Activated naive CD8-positive, alpha-beta T cell treated with anti-CD3 and anti-CD28 coated beads for 36 hours (primary cell): ENCODE data around the gene UBXN1. TPM values are rescaled to one million over a fixed set of nuclear protein-coding genes. Genes with fewer than 3 reads are reported as not detected.
"Not testable (repeated sequence)": the region's sequence is repeated elsewhere in the genome, so short reads cannot be mapped to it uniquely, and the experiment has no call there.

Experiments used
- DNase-seq: peaks from one replicate; pipeline ENCODE4 v3.0.0; 2021
- H3K27ac Mint-ChIP-seq: one replicate; pipeline ENCODE4 v1.8.0; 2022; ENCODE audit warnings: mild to moderate bottlenecking, moderate library complexity, mixed read lengths
- H3K27me3 Mint-ChIP-seq: one replicate; pipeline ENCODE4 v1.8.0; 2022; ENCODE audit warnings: mild to moderate bottlenecking, mixed read lengths
- H3K36me3 Mint-ChIP-seq: one replicate; pipeline ENCODE4 v1.8.0; 2021; ENCODE audit warnings: mild to moderate bottlenecking, mixed read lengths
- H3K4me1 Mint-ChIP-seq: one replicate; pipeline ENCODE4 v1.8.0; 2021; ENCODE audit warnings: mixed read lengths
- H3K4me3 Mint-ChIP-seq: one replicate; pipeline ENCODE4 v1.8.0; 2022; ENCODE audit warnings: mild to moderate bottlenecking, moderate library complexity, mixed read lengths
- H3K9me3 Mint-ChIP-seq: one replicate; pipeline ENCODE4 v1.8.0; 2022; ENCODE audit warnings: mixed read lengths
- total RNA-seq, 2 experiments: library from RNA; stranded (reverse); gene quantifications; one replicate each; pipeline ENCODE4 v1.2.3, GENCODE V29; 2021

UBXN1 gene
- total RNA-seq, 2 experiments from 2014 or later, result 123 to 124 TPM

GRCh38 chr11:62693624-62694023, 14.8 kb upstream of the UBXN1 start:
- not testable (repeated sequence) for H3K27me3 Mint-ChIP-seq, H3K9me3 Mint-ChIP-seq, H3K27ac Mint-ChIP-seq, H3K4me3 Mint-ChIP-seq, DNase-seq, H3K4me1 Mint-ChIP-seq
- H3K36me3 Mint-ChIP-seq, result peaks cover 12% of the 10 kb centered on the region

- no peak within 1 kb of the TSS for H3K27ac Mint-ChIP-seq
- no peak for DNase-seq
- H3K9me3 Mint-ChIP-seq, result no peaks in the 10 kb centered on the region
- peaks cover 19% of the 10 kb centered on the region for H3K27me3 Mint-ChIP-seq
- no peak within 1 kb of the TSS for H3K4me3 Mint-ChIP-seq
- H3K4me1 Mint-ChIP-seq, result no peaks in the 10 kb centered on the region
- H3K36me3 Mint-ChIP-seq, result peaks cover 15% of the 10 kb centered on the region
These were observed 10.7 kb upstream of the UBXN1 start, which contains the start of gene LRRN4CL for GRCh38 chr11:62689421-62690183. LRRN4CL (minus strand) TSS chr11:62689530; CDS start chr11:62688508, 1,022 bp downstream.

GRCh38 chr11:62688491-62688890, 9.6 kb upstream of the UBXN1 start:
- Mint-ChIP-seq H3K4me1 (no peaks in the 10 kb centered on the region), H3K27me3 (peaks cover 19% of the 10 kb centered on the region), H3K9me3 (no peaks in the 10 kb centered on the region), H3K4me3 (no peak overlapping the region), H3K36me3 (peaks cover 15% of the 10 kb centered on the region), H3K27ac (no peak overlapping the region)
- no peak for DNase-seq

GRCh38 chr11:62687508-62688396, 8.9 kb upstream of the UBXN1 start:
- no peak for DNase-seq
- Mint-ChIP-seq H3K27ac (no peak overlapping the region), H3K4me3 (no peak overlapping the region), H3K36me3 (peaks cover 12% of the 10 kb centered on the region), H3K4me1 (no peaks in the 10 kb centered on the region), H3K9me3 (no peaks in the 10 kb centered on the region), H3K27me3 (peaks cover 19% of the 10 kb centered on the region)

- Mint-ChIP-seq H3K9me3 (no peaks in the 10 kb centered on the region), H3K27ac (no peak overlapping the region), H3K36me3 (peaks cover 9% of the 10 kb centered on the region), H3K27me3 (peaks cover 10% of the 10 kb centered on the region), H3K4me3 (no peak overlapping the region), H3K4me1 (peaks cover 20% of the 10 kb centered on the region)
- DNase-seq, result no peak
These were observed 3.6 kb upstream of the UBXN1 start for GRCh38 chr11:62682518-62682917.

- peak; percentile 38 for DNase-seq
- Mint-ChIP-seq H3K4me3 (peak overlapping the region; percentile 42), H3K27me3 (no peaks in the 10 kb centered on the region), H3K9me3 (no peaks in the 10 kb centered on the region), H3K36me3 (peaks cover 19% of the 10 kb centered on the region), H3K27ac (peak overlapping the region; percentile 75), H3K4me1 (peaks cover 32% of the 10 kb centered on the region)
These were observed 2.0 kb upstream of the UBXN1 start for GRCh38 chr11:62680825-62681240.

- DNase-seq, result no peak
- H3K4me1 Mint-ChIP-seq, result peaks cover 37% of the 10 kb centered on the region
- H3K9me3 Mint-ChIP-seq, result no peaks in the 10 kb centered on the region
- peaks cover 29% of the 10 kb centered on the region for H3K36me3 Mint-ChIP-seq
- peak overlapping the region; percentile 90 for H3K4me3 Mint-ChIP-seq
- H3K27me3 Mint-ChIP-seq, result no peaks in the 10 kb centered on the region
- peak overlapping the region; percentile 89 for H3K27ac Mint-ChIP-seq
These were observed 472 bp downstream of the UBXN1 start for GRCh38 chr11:62678433-62678769.

DNA sequence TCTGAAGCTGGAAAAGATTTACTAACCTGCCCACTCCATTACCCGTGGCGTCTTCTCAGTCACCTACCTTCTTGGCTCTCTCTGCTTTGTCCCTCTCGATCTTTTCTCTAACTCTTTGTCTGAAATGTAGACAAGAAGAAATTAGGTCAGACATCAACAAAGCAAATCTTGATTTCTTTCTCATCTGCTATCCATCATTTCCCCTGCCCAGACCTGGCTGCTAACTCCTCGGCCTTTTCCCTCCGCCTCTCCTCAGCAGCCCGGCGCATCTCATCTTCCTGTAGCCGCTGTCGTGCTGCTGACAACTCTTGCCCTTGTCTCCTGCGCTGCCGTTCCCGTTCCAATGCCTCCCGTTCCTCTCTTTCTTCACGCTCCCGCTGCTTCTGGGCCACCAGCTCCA, 1.2 kb downstream of the UBXN1 start:
- Mint-ChIP-seq H3K9me3 (no peaks in the 10 kb centered on the region), H3K4me1 (peaks cover 42% of the 10 kb centered on the region), H3K4me3 (peak overlapping the region; percentile 90), H3K36me3 (peaks cover 32% of the 10 kb centered on the region), H3K27me3 (no peaks in the 10 kb centered on the region), H3K27ac (peak overlapping the region; percentile 89)
- DNase-seq, result no peak

DNA sequence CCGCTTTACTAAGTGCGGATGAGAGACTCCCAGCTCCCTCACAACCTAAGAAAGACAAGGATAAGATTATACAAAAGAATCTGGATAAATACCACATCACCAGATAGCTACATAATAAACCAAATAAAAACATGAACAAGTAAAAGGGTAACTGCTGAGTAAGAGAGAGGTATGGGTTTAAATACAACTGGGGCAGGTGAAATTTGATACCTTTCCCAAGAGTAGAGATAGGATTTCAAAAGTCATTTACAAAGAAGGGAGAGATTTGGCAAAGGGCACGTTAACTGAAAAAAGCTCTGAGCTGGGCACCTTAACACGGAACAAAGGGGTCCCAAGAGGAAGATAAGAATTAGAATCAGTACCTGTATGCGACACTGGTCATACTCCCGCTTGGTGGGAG, 1.7 kb downstream of the UBXN1 start:
- Mint-ChIP-seq H3K36me3 (peaks cover 38% of the 10 kb centered on the region), H3K27me3 (no peaks in the 10 kb centered on the region), H3K9me3 (no peaks in the 10 kb centered on the region), H3K4me1 (peaks cover 47% of the 10 kb centered on the region), H3K4me3 (peak overlapping the region; percentile 90), H3K27ac (peak overlapping the region; percentile 39)
- DNase-seq, result no peak

- Mint-ChIP-seq H3K9me3 (no peaks in the 10 kb centered on the region), H3K4me3 (peak overlapping the region; percentile 90), H3K4me1 (peaks cover 47% of the 10 kb centered on the region), H3K27me3 (no peaks in the 10 kb centered on the region), H3K36me3 (peaks cover 40% of the 10 kb centered on the region), H3K27ac (peak overlapping the region; percentile 39)
- DNase-seq, result no peak
These were observed 2.2 kb downstream of the UBXN1 start for GRCh38 chr11:62676698-62677097.

- not testable (repeated sequence) for H3K4me3 Mint-ChIP-seq, DNase-seq, H3K27me3 Mint-ChIP-seq, H3K9me3 Mint-ChIP-seq, H3K27ac Mint-ChIP-seq
- Mint-ChIP-seq H3K4me1 (peaks cover 43% of the 10 kb centered on the region), H3K36me3 (peaks cover 52% of the 10 kb centered on the region)
These were observed 3.5 kb downstream of the UBXN1 start for GRCh38 chr11:62675415-62675814.

- no peaks in the 10 kb centered on the region for H3K27me3 Mint-ChIP-seq
- H3K36me3 Mint-ChIP-seq, result peaks cover 67% of the 10 kb centered on the region
- H3K4me3 Mint-ChIP-seq, result peak overlapping the region; percentile 91
- H3K9me3 Mint-ChIP-seq, result no peaks in the 10 kb centered on the region
- no peak for DNase-seq
- H3K27ac Mint-ChIP-seq, result peak overlapping the region; percentile 95
- H3K4me1 Mint-ChIP-seq, result peaks cover 54% of the 10 kb centered on the region
These were observed 5.7 kb downstream of the UBXN1 start for GRCh38 chr11:62673196-62673525.

GRCh38 chr11:62671608-62672389, 7.1 kb downstream of the UBXN1 start, which contains the start of the genes LBHD1 and UQCC3:
LBHD1 (minus strand) TSS chr11:62672267; CDS start chr11:62670031, 2,236 bp downstream.
UQCC3 (plus strand) TSS chr11:62671673; CDS start chr11:62671746, 73 bp downstream.
- Mint-ChIP-seq H3K27ac (peak within 1 kb of the TSS; percentile 95), H3K36me3 (peaks cover 65% of the 10 kb centered on the region), H3K4me1 (peaks cover 54% of the 10 kb centered on the region)

GRCh38 chr11:62671236-62671607, 7.7 kb downstream of the UBXN1 start:
- Mint-ChIP-seq H3K27me3 (no peaks in the 10 kb centered on the region), H3K27ac (peak overlapping the region; percentile 95), H3K9me3 (no peaks in the 10 kb centered on the region), H3K36me3 (peaks cover 67% of the 10 kb centered on the region), H3K4me3 (peak overlapping the region; percentile 91), H3K4me1 (peaks cover 55% of the 10 kb centered on the region)
- no peak for DNase-seq

More at GRCh38 chr11:62671608-62672389, 7.1 kb downstream of the UBXN1 start, which contains the start of the genes LBHD1 and UQCC3:
- peak; percentile 79 for DNase-seq
- H3K27me3 Mint-ChIP-seq, result no peaks in the 10 kb centered on the region
- H3K9me3 Mint-ChIP-seq, result no peaks in the 10 kb centered on the region
- H3K4me3 Mint-ChIP-seq, result peak within 1 kb of the TSS; percentile 91
